HepG2 (cell line): Measurements from ENCODE around the gene CHCHD6.

Experiments used
- CENPBD1 ChIP-seq: sonication (generic); formaldehyde crosslinking; IDR thresholded peaks from 2 replicates; pipeline ENCODE4 v1.8.0; 2022; ENCODE audit warnings: missing genetic modification reagents, low read depth, mild to moderate bottlenecking, borderline replicate concordance
- CREB1 ChIP-seq, 2 experiments: fragments of 450-650 bp in 1 of 2; IDR thresholded peaks; 2 replicates each; pipeline ENCODE4 v1.6.1; 2016 to 2017; ENCODE audit warnings: control low read depth in 1 of 2, mild to moderate bottlenecking in 1 of 2, missing compliant biosample characterization in 1 of 2, missing genetic modification characterization in 1 of 2
- EZH2 ChIP-seq: conservative IDR thresholded peaks from 2 replicates; pipeline ENCODE4 v1.6.1; 2012; ENCODE audit warnings: mild to moderate bottlenecking, low read depth, low read length, moderate library complexity
- PAX8 ChIP-seq: sonication (generic); formaldehyde crosslinking; IDR thresholded peaks from 2 replicates; pipeline ENCODE4 v1.8.0; 2022; ENCODE audit warnings: mild to moderate bottlenecking, missing genetic modification reagents, borderline replicate concordance
- PHB2 ChIP-seq: fragments of 450-650 bp; IDR thresholded peaks from 2 replicates; pipeline ENCODE4 v1.6.1; 2018; ENCODE audit not compliant: partially characterized antibody
- ZNF724P ChIP-seq: sonication (generic); formaldehyde crosslinking; IDR thresholded peaks from 2 replicates; pipeline ENCODE4 v1.8.0; 2022; ENCODE audit warnings: missing genetic modification reagents, borderline replicate concordance
- TF ChIP-seq, protein P1 (sequence below): IDR thresholded peaks from 2 replicates; pipeline ENCODE4 v1.6.1; 2012; ENCODE audit warnings: inconsistent platforms

- no peak for TF ChIP-seq EZH2
- no peak for TF ChIP-seq ZNF724P (CRISPR knock-in tag)
- TF ChIP-seq PAX8 (CRISPR knock-in tag): no peak
- no peak for TF ChIP-seq PHB2
- TF ChIP-seq, protein P1, sequence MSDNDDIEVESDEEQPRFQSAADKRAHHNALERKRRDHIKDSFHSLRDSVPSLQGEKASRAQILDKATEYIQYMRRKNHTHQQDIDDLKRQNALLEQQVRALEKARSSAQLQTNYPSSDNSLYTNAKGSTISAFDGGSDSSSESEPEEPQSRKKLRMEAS: no peak
- TF ChIP-seq CREB1 (IDR thresholded peaks at IDR 0.05): no peak
- TF ChIP-seq CREB1 (CRISPR knock-in tag; IDR thresholded peaks at IDR 0.05): no peak
- no peak for TF ChIP-seq CENPBD1 (CRISPR knock-in tag)
Measured at GRCh38 chr3:126992216-126992615, 288.2 kb downstream of the CHCHD6 start.
